Central memory CD4-positive, alpha-beta T cell (primary cell): Measurements from ENCODE around the gene PRDM15.

Experiments
- DNase-seq: peaks from one replicate; pipeline ENCODE4 v3.0.0; 2022

PRDM15 gene

GRCh38 chr21:41859297-41859980 is 19.7 kb downstream of the PRDM15 start:
- DNase-seq: no peak

GRCh38 chr21:41858466-41859296 is 20.5 kb downstream of the PRDM15 start:
- no peak for DNase-seq

GRCh38 chr21:41857771-41858300 is 21.3 kb downstream of the PRDM15 start:
- DNase-seq: no peak

GRCh38 chr21:41856572-41856971 is 22.6 kb downstream of the PRDM15 start:
- DNase-seq: no peak

GRCh38 chr21:41854426-41854995 is 24.6 kb downstream of the PRDM15 start:
- DNase-seq: no peak

GRCh38 chr21:41852929-41853320 is 26.2 kb downstream of the PRDM15 start:
- no peak for DNase-seq

GRCh38 chr21:41852151-41852928 is 26.8 kb downstream of the PRDM15 start:
- DNase-seq: no peak

- DNase-seq: no peak
These were observed 27.9 kb downstream of the PRDM15 start for GRCh38 chr21:41851090-41851790.

GRCh38 chr21:41850085-41850484 is 29.1 kb downstream of the PRDM15 start:
- no peak for DNase-seq

- no peak for DNase-seq
These were observed 30.1 kb downstream of the PRDM15 start for GRCh38 chr21:41848958-41849580.

- DNase-seq: no peak
These were observed 30.6 kb downstream of the PRDM15 start for GRCh38 chr21:41848533-41848932.

- no peak for DNase-seq
These were observed 31.9 kb downstream of the PRDM15 start for GRCh38 chr21:41847066-41847804.

- no peak for DNase-seq
These were observed 32.6 kb downstream of the PRDM15 start for GRCh38 chr21:41846536-41846935.

- no peak for DNase-seq
These were observed 33.2 kb downstream of the PRDM15 start for GRCh38 chr21:41846033-41846317.

GRCh38 chr21:41845310-41846032 is 33.7 kb downstream of the PRDM15 start:
- no peak for DNase-seq

- DNase-seq: no peak
These were observed 35.6 kb downstream of the PRDM15 start for GRCh38 chr21:41843584-41843983.

- no peak for DNase-seq
These were observed 38.3 kb downstream of the PRDM15 start for GRCh38 chr21:41840880-41841279.

GRCh38 chr21:41839387-41840000 is 39.6 kb downstream of the PRDM15 start:
- no peak for DNase-seq

- DNase-seq: no peak
These were observed 41.3 kb downstream of the PRDM15 start for GRCh38 chr21:41837756-41838297.
